GM15510 (cell line): ENCODE measurements around the gene KLB.
A peak's percentile ranks its signal among the peaks of the same experiment; 100 is the strongest.

Experiments
- POLR2A ChIP-seq: IDR thresholded peaks from 3 replicates; pipeline ENCODE4 v1.6.1; 2011; ENCODE audit warnings: borderline replicate concordance; ENCODE audit not compliant: insufficient read length; ENCODE audit errors: extremely low read depth

KLB gene

GRCh38 chr4:39415678-39416283, 9.1 kb downstream of the KLB start:
- TF ChIP-seq POLR2A: no peak

DNA sequence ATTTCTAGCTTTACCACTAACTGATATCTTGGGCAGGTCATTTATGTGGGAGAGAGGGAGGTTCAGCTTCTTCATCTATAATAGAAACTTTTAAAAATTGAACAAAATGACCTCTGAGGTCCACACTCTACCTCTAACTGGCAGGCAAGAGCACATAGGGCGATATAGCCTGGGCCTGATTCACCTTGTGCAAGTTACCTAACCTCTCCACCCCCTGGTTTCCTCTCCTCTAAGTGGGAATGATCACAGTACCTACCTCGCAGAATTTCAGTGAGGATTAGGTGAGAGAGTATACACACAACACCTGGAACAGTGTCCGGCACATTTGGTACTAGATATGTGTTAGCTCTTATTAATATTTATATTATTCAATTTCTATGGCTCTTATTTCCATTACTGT, 15.5 kb downstream of the KLB start:
- TF ChIP-seq POLR2A: no peak

GRCh38 chr4:39426728-39427127, 20.0 kb downstream of the KLB start:
- TF ChIP-seq POLR2A: no peak

DNA sequence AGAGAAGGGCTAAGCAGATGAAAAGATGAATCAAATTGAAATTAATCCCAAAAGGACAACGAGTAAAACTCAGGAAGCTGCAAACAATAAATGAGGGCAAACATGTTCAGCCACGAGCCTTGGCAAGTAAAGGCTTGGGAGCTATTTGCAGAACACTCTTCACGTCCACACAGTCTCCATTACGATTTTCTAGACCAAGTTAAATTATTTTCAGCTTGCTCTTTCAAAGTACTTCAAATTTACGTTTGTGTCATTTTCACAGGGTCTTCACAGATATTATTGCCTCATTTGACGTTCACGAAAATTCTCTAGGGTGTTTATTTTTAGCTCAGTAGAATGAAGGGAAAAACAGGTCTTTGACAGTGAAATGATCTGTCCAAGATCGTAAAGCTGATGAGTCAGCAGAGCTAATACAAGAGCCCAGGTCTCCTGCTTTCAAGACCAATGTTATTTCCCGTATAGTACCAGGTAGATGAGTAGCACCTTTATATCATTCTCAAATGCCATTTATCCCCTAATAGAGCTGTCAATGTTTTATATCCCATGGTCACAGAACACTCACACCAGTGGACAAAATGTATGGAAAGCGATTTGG, 20.9 kb downstream of the KLB start:
- no peak for TF ChIP-seq POLR2A

DNA sequence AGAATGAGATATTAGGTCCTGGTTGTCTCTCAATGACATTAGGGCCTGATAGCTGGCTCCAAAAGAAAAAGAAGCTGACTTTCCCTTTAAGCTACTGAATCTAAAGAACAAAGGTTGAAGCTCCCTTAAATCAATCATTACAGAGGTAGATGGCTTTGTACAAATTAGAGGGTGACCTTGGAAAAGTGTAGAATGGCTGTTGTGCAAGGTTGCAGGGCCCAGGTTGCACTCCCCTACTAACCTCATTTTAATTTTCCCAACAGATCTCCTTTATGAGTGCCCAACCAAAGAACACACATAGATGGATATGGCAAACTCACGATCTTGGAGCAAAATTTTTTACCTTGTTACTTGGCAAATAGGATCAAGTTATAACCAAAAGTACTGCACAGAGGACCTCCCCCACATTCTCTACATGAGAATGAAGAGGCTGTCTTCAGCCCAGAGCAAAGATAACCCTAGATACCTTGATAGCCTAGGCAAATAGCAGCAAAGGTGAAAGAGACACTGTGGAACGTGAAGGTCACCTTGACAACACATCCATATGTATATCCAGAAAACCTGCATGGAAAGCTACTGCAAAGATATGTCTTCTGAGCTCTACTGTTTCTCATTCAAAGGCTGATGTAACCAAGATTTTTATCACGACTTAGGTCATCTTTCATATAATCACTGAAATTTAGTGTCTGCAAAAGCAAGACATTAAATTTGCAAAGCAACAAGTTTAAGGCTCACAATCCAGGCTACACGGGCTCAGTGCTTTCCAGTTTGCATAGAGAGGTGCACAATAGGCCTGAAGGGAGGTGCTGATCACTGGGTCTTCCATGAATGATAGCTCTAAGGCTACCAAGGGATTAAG, 23.0 kb downstream of the KLB start:
- TF ChIP-seq POLR2A: no peak

GRCh38 chr4:39433878-39434492, 27.3 kb downstream of the KLB start:
- TF ChIP-seq POLR2A: no peak

GRCh38 chr4:39435659-39436563, 29.2 kb downstream of the KLB start:
- TF ChIP-seq POLR2A: no peak

- TF ChIP-seq POLR2A: no peak
These were observed 34.9 kb downstream of the KLB start for GRCh38 chr4:39441593-39441992.

GRCh38 chr4:39442998-39443397, 36.3 kb downstream of the KLB start:
- TF ChIP-seq POLR2A: no peak

DNA sequence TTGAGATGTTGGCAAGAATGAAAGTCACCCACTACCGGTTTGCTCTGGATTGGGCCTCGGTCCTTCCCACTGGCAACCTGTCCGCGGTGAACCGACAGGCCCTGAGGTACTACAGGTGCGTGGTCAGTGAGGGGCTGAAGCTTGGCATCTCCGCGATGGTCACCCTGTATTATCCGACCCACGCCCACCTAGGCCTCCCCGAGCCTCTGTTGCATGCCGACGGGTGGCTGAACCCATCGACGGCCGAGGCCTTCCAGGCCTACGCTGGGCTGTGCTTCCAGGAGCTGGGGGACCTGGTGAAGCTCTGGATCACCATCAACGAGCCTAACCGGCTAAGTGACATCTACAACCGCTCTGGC, 39.7 kb downstream of the KLB start:
- TF ChIP-seq POLR2A: no peak

- peak; percentile 24 for TF ChIP-seq POLR2A
These were observed 40.3 kb downstream of the KLB start for GRCh38 chr4:39446842-39447573.

DNA sequence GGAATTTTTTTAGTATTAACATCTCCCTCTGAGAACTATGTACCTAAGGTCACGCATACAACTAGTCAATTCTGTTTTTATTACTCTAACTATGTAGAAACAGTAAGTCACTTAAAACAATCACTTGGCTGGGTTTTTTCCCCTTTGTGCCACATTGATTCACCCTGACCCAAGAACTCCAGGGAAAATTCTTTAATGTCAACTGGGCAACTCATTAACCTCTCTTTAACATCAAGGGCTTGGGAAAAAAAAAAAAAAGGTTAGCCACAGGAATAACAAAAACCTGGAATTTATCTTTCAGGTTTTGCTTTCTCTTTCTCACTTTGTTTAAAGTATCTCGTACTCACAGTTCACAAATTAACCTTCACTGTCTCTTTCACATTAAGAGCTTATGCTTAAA, 43.9 kb downstream of the KLB start:
- no peak for TF ChIP-seq POLR2A

DNA sequence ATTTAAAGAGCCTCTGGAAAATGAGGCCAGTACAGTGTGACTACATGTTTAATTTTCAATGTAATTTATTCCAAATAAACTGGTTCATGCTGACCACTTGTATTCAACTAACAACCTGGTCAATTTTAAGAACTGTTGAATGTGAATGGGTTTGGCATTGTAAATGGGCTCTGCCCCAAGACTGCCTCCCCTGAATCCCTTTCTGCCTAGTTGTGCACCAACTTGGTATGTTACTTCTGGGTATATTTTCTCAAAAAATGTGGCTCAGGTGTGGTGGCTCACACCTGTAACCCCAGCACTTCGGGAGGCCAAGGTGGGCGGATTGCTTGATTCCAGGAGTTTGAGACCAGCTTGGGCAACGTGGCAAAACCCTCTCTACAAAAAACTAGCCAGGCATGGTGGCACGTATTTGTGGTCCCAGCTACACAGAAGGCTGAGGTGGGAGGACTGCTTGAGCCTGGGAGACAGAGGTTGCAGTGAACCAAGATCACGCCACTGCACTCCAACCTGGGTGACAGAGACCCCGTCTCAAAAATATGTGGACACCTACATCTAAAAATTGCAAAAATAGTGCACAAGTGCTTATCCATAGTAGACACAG, 44.8 kb downstream of the KLB start:
- no peak for TF ChIP-seq POLR2A

- no peak for TF ChIP-seq POLR2A
These were observed 45.6 kb downstream of the KLB start for GRCh38 chr4:39452153-39452859.
